Measurements from ENCODE around the gene ARL8B.
"Not testable (repeated sequence)": the region's sequence is repeated elsewhere in the genome, so short reads cannot be mapped to it uniquely, and the experiment has no call there.

Gene ARL8B

GRCh38 chr3:5112043-5112442 is 10.0 kb upstream of the ARL8B start:
- DNase-seq (ENCODE audit: low read depth): no peak

- DNase-seq (ENCODE audit: low read depth): not testable (repeated sequence)
Observed at GRCh38 chr3:5113726-5114125, 8.4 kb upstream of the ARL8B start.

GRCh38 chr3:5115506-5116162 is 6.5 kb upstream of the ARL8B start:
- DNase-seq (ENCODE audit: low read depth): no peak

- DNase-seq (ENCODE audit: low read depth): no peak
Observed at GRCh38 chr3:5116538-5116937, 5.6 kb upstream of the ARL8B start.

GRCh38 chr3:5120446-5120845 is 1.6 kb upstream of the ARL8B start:
- no peak for DNase-seq (ENCODE audit: low read depth)

GRCh38 chr3:5122741-5123706 is 932 bp downstream of the ARL8B start:
- DNase-seq (ENCODE audit: low read depth): peak; percentile 3

GRCh38 chr3:5123937-5124336 is 1.8 kb downstream of the ARL8B start:
- no peak for DNase-seq (ENCODE audit: low read depth)

- no peak for DNase-seq (ENCODE audit: low read depth)
Observed at GRCh38 chr3:5126586-5126985, 4.5 kb downstream of the ARL8B start.

- no peak for DNase-seq (ENCODE audit: low read depth)
Observed at GRCh38 chr3:5128849-5129248, 6.8 kb downstream of the ARL8B start.

GRCh38 chr3:5133239-5134018 is 11.3 kb downstream of the ARL8B start:
- DNase-seq (ENCODE audit: low read depth): no peak

- DNase-seq (ENCODE audit: low read depth): no peak
Observed at GRCh38 chr3:5134019-5134391, 11.9 kb downstream of the ARL8B start.

GRCh38 chr3:5134499-5134898 is 12.4 kb downstream of the ARL8B start:
- DNase-seq (ENCODE audit: low read depth): no peak

- no peak for DNase-seq (ENCODE audit: low read depth)
Observed at GRCh38 chr3:5136211-5136918, 14.3 kb downstream of the ARL8B start.

GRCh38 chr3:5136919-5137429 is 14.9 kb downstream of the ARL8B start:
- DNase-seq (ENCODE audit: low read depth): no peak

GRCh38 chr3:5138214-5138981 is 16.3 kb downstream of the ARL8B start:
- DNase-seq (ENCODE audit: low read depth): no peak

GRCh38 chr3:5140230-5140621 is 18.1 kb downstream of the ARL8B start:
- DNase-seq (ENCODE audit: low read depth): no peak

GRCh38 chr3:5140839-5141238 is 18.7 kb downstream of the ARL8B start:
- no peak for DNase-seq (ENCODE audit: low read depth)

- no peak for DNase-seq (ENCODE audit: low read depth)
Observed at GRCh38 chr3:5141760-5142159, 19.7 kb downstream of the ARL8B start.

- no peak for DNase-seq (ENCODE audit: low read depth)
Observed at GRCh38 chr3:5143464-5143863, 21.4 kb downstream of the ARL8B start.

GRCh38 chr3:5144316-5144994 is 22.4 kb downstream of the ARL8B start:
- no peak for DNase-seq (ENCODE audit: low read depth)
